ENCODE results near the gene SSTR4.
"Not testable (repeated sequence)": the region's sequence is repeated elsewhere in the genome, so short reads cannot be mapped to it uniquely, and the experiment has no call there.

Gene SSTR4

GRCh38 chr20:23034721-23035671 lies at the start of gene SSTR4:
Gene SSTR4 (plus strand): TSS chr20:23035312. CDS start chr20:23035484, 172 bp downstream.
- no peak for DNase-seq

GRCh38 chr20:22986601-22987000 lies 48.5 kb upstream of the SSTR4 start:
- DNase-seq = no peak

- DNase-seq = not testable (repeated sequence)
Measured at GRCh38 chr20:22991424-22991823, 43.7 kb upstream of the SSTR4 start.

- no peak for DNase-seq
Measured at GRCh38 chr20:22993823-22994222, 41.3 kb upstream of the SSTR4 start.

GRCh38 chr20:22995923-22996322 lies 39.2 kb upstream of the SSTR4 start:
- no peak for DNase-seq

GRCh38 chr20:22998476-22998875 lies 36.6 kb upstream of the SSTR4 start:
- DNase-seq = no peak

- no peak for DNase-seq
Measured at GRCh38 chr20:22999756-23000155, 35.4 kb upstream of the SSTR4 start.

- DNase-seq = no peak
Measured at GRCh38 chr20:23000232-23000947, 34.7 kb upstream of the SSTR4 start.

- no peak for DNase-seq
Measured at GRCh38 chr20:23002276-23002675, 32.8 kb upstream of the SSTR4 start.

- no peak for DNase-seq
Measured at GRCh38 chr20:23003077-23003635, 32.0 kb upstream of the SSTR4 start.

GRCh38 chr20:23003881-23004460 lies 31.1 kb upstream of the SSTR4 start:
- DNase-seq = no peak

GRCh38 chr20:23005776-23006175 lies 29.3 kb upstream of the SSTR4 start:
- DNase-seq = no peak

GRCh38 chr20:23007462-23007861 lies 27.6 kb upstream of the SSTR4 start:
- no peak for DNase-seq

GRCh38 chr20:23007886-23008655 lies 27.0 kb upstream of the SSTR4 start:
- DNase-seq = no peak

- no peak for DNase-seq
Measured at GRCh38 chr20:23008667-23009066, 26.4 kb upstream of the SSTR4 start.

GRCh38 chr20:23009636-23010035 lies 25.5 kb upstream of the SSTR4 start:
- no peak for DNase-seq

GRCh38 chr20:23010096-23010495 lies 25.0 kb upstream of the SSTR4 start:
- no peak for DNase-seq

GRCh38 chr20:23011008-23011721 lies 23.9 kb upstream of the SSTR4 start:
- DNase-seq = no peak

GRCh38 chr20:23013429-23013828 lies 21.7 kb upstream of the SSTR4 start:
- no peak for DNase-seq

GRCh38 chr20:23017516-23017915 lies 17.6 kb upstream of the SSTR4 start:
- no peak for DNase-seq

- DNase-seq = no peak
Measured at GRCh38 chr20:23018432-23018831, 16.7 kb upstream of the SSTR4 start.

GRCh38 chr20:23018941-23019340 lies 16.2 kb upstream of the SSTR4 start:
- no peak for DNase-seq

Data from activated CD4-positive, alpha-beta T cell treated with anti-CD3 and anti-CD28 coated beads for 1 hour (primary cell).